Activated CD4-positive, alpha-beta memory T cell treated with anti-CD3 and anti-CD28 coated beads for 36 hours (primary cell): ENCODE data around the gene ETV1. TPM values are rescaled to one million over a fixed set of nuclear protein-coding genes. Genes with fewer than 3 reads are reported as not detected.

Experiments used
- CTCF ChIA-PET: fragments of 350-600 bp; sonication (Branson Sonifier 250); formaldehyde crosslinking; loops from one replicate; lab custom pipeline; 2021; ENCODE audit warnings: antibody characterized with exemption, inconsistent platforms; lab: Charles Lee
- POLR2A ChIA-PET: fragments of 350-600 bp; sonication (Branson Sonifier 250); formaldehyde crosslinking; loops from one replicate; lab custom pipeline; 2021; ENCODE audit warnings: antibody characterized with exemption; lab: Charles Lee
- DNase-seq: peaks from one replicate; pipeline ENCODE4 v3.0.0-alpha.2; 2020
- H3K27ac Mint-ChIP-seq: one replicate; pipeline ENCODE4 v1.8.0; 2021; ENCODE audit warnings: mixed read lengths
- H3K27me3 Mint-ChIP-seq: one replicate; pipeline ENCODE4 v1.8.0; 2021; ENCODE audit warnings: mixed read lengths
- H3K36me3 Mint-ChIP-seq: one replicate; pipeline ENCODE4 v1.8.0; 2021; ENCODE audit warnings: mixed read lengths
- H3K4me1 Mint-ChIP-seq: one replicate; pipeline ENCODE4 v1.8.0; 2021; ENCODE audit warnings: low read depth, mixed read lengths
- H3K4me3 Mint-ChIP-seq: one replicate; pipeline ENCODE4 v1.8.0; 2021; ENCODE audit warnings: mild to moderate bottlenecking, mixed read lengths
- H3K9me3 Mint-ChIP-seq: one replicate; pipeline ENCODE4 v1.8.0; 2021; ENCODE audit warnings: mixed read lengths
- intact Hi-C: fragments of 100-400 bp; cut with micrococcal nuclease; formaldehyde crosslinking; loops from one replicate; pipeline ENCODE4 v1.15.1; 2023
- total RNA-seq, 2 experiments: library from RNA; stranded (reverse); gene quantifications; one replicate each; pipeline ENCODE4 v1.2.3, GENCODE V29; 2021

The ETV1 gene
- under 1 TPM; 0.31 to 0.59 TPM for total RNA-seq

DNA sequence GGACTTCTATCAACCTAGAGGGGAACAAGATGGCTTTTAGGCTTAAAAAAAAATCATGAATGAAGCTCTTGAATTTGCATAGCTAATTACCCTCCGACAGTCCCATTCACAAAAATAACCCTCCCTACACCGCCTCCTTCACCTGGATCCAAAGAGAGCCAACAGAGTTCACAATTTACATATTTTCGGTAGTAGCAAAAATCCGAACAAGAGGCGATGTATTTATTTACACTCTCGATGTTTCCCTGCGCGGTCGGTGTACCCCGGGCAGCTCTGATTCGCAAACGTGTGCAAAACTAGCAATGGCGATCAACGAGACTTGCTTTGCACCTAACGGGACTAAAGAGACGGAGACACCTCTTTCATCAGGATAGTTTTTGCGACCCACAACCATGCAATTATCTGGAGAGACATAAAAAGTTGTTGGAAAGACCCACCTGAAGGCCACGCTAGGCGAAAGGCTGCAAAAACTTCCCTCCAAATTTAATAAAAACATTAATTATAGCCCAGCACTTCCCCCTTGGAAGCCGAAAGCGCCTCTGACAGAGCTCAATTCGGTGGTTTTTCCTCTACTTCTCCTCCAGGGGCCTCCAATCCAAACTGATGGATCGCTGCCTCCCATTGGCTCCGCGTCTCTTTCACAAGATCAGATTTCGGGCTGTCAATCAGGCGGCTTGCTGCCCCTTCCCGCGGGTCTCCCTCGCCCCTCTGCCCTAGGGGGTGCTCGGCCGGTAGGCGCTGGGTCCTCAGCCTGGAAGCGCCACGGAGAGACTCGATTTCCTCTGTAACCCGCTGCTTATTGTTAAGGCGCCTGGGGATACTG lies at the start of gene ETV1:
Gene ETV1 (minus strand): TSS at position 541 of the 823 bp plus-strand sequence. CDS start 614 bp downstream, outside the sequence.
- H3K4me1 Mint-ChIP-seq = no peaks in the 10 kb centered on the region

DNA sequence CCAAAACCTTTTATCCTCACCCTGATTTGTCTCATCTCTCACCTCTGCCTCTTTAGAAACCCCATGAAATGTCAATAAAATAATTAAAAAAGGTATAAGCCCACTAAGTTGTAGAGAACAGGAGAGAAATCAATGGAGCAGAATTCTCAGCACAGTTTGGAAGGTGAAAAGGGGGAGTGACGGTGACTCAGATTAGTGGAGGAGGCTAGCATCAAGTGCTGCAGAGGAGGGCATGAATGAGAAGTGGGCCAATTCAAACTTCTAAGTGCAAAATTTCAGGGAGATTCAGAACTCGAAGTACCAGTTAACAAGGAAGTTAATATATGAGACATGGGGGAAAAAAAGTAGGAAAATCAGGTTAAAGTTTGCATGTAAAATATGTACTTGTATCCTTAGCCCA lies 34.9 kb upstream of the ETV1 start:
- ChIA-PET POLR2A (no interaction called here), CTCF (no interaction called here)
- Mint-ChIP-seq H3K9me3 (no peaks in the 10 kb centered on the region), H3K27ac (no peak overlapping the region), H3K4me3 (no peak overlapping the region), H3K4me1 (no peaks in the 10 kb centered on the region), H3K36me3 (no peaks in the 10 kb centered on the region), H3K27me3 (no peaks in the 10 kb centered on the region)
- no peak for DNase-seq
- intact Hi-C loops = no loop called here

More for the DNA sequence above, at the start of gene ETV1:
- H3K9me3 Mint-ChIP-seq = no peaks in the 10 kb centered on the region
- H3K27me3 Mint-ChIP-seq = peaks cover 7% of the 10 kb centered on the region
- no peaks in the 10 kb centered on the region for H3K36me3 Mint-ChIP-seq
- ChIA-PET CTCF (interaction anchor here (1.2 to 2.5 kb wide), 2 partner anchors 11 to 1302 kb away, joined by 3 to 8 read pairs; partner anchors contain the start of gene ARL4A), POLR2A (no interaction called here)
- intact Hi-C loops = no loop called here
- H3K4me3 Mint-ChIP-seq = no peak within 1 kb of the TSS
- DNase-seq = no peak
- no peak within 1 kb of the TSS for H3K27ac Mint-ChIP-seq

DNA sequence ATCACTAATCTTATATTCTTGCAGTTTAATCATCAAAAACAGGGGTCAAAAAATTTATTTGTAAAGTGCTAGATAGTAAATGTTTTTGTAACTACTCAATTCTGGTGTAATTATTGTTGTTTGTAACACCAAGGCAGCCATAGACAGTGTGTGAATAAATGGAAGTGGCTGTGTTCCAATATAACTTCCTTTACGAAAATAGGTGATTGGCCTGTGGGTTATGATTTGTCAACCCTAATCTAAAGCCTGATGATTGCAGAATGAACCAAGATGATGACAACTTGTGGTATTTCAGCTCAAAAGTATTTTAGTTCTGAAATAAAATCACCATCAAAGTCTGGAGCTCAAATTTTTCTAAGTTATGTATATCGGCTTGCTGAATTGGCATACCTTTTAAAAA lies 34.4 kb upstream of the ETV1 start:
- no peaks in the 10 kb centered on the region for H3K4me1 Mint-ChIP-seq
- intact Hi-C loops = no loop called here

DNA sequence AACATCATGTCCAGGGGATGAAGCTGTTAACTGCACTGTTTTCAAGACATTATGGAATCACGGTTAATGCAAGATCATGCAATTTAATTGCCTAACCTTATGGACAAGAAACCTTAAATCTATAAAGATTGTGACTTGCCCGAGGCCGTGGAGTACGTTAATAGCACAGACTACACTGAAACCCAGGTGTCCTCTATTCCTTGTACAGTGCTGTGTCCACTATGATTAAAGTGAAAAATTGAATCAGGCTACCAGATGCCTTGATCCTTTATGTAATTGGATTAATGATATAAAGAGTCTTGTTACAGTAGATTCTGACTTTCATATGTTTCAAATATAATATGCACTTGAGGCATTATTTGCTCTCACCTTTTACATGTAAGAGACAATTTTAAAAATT lies 33.9 kb upstream of the ETV1 start:
- no peak for DNase-seq
- POLR2A ChIA-PET = no interaction called here
- no peaks in the 10 kb centered on the region for H3K27me3 Mint-ChIP-seq
- no peaks in the 10 kb centered on the region for H3K4me1 Mint-ChIP-seq
- H3K4me3 Mint-ChIP-seq = no peak overlapping the region
- no peak overlapping the region for H3K27ac Mint-ChIP-seq
- intact Hi-C loops = no loop called here
- H3K9me3 Mint-ChIP-seq = no peaks in the 10 kb centered on the region
- CTCF ChIA-PET = no interaction called here
- no peaks in the 10 kb centered on the region for H3K36me3 Mint-ChIP-seq

More for the DNA sequence above, 34.4 kb upstream of the ETV1 start:
- CTCF ChIA-PET = no interaction called here
- no peak overlapping the region for H3K4me3 Mint-ChIP-seq
- no peak overlapping the region for H3K27ac Mint-ChIP-seq
- no peaks in the 10 kb centered on the region for H3K27me3 Mint-ChIP-seq
- DNase-seq = no peak
- H3K36me3 Mint-ChIP-seq = no peaks in the 10 kb centered on the region
- POLR2A ChIA-PET = no interaction called here
- H3K9me3 Mint-ChIP-seq = no peaks in the 10 kb centered on the region

DNA sequence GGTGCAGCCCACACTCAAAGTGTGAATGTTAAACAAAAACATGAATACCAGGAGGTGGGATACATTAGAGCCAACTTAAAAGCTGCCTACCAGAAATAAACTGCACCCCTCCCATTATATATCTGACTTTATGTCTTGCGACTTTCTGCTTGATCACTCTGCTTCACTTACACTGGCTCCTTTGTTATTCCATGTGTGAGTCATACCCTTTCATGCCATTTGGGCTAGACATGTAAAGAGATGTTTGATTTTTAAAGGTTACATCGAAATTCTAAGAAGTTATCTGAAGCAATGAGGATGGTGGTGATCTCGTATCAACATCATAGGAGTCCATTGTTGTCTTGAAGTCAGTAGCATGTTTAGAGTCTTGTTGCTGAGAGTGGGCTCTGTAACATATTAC lies 31.6 kb upstream of the ETV1 start:
- no peak for DNase-seq
- Mint-ChIP-seq H3K9me3 (no peaks in the 10 kb centered on the region), H3K4me1 (no peaks in the 10 kb centered on the region), H3K27ac (no peak overlapping the region), H3K27me3 (no peaks in the 10 kb centered on the region), H3K4me3 (no peak overlapping the region), H3K36me3 (no peaks in the 10 kb centered on the region)
- ChIA-PET CTCF (interaction anchor here (0.9 kb wide), 1 partner anchor 39 kb away, joined by 4 read pairs; no protein-coding TSS in a partner anchor), POLR2A (no interaction called here)
- intact Hi-C loops = no loop called here

DNA sequence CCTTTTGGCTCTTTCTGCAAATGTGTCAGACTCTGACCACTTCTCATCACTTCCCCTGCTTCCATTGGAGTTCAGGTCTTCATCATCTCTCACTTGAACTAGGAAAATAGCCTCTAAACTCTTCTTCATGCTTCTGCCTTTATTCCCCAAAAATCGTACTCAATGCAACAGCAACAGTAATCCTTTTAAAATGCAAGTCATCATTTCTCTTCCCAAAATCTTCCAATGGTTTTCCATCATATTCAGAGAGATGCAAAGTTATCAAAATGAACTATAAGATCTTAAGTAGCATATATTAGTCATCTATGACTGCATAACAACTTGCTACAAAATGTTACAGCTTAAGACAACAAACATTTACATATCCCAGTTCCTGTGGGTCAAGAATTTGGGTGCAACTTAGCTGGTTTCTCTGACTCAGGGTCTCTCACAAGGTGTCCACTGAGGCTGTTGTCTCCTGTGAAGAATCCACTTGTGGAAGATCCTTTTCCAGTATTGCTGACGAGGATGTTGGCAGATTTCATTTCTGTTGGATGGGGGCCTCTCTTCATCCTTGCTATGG lies 31.0 kb upstream of the ETV1 start:
- no peak for DNase-seq
- Mint-ChIP-seq H3K4me3 (no peak overlapping the region), H3K27me3 (no peaks in the 10 kb centered on the region), H3K27ac (no peak overlapping the region), H3K36me3 (no peaks in the 10 kb centered on the region), H3K9me3 (no peaks in the 10 kb centered on the region), H3K4me1 (no peaks in the 10 kb centered on the region)
- ChIA-PET POLR2A (no interaction called here), CTCF (interaction anchor here (0.9 kb wide), 1 partner anchor 38 kb away, joined by 4 read pairs; no protein-coding TSS in a partner anchor)
- intact Hi-C loops = no loop called here

DNA sequence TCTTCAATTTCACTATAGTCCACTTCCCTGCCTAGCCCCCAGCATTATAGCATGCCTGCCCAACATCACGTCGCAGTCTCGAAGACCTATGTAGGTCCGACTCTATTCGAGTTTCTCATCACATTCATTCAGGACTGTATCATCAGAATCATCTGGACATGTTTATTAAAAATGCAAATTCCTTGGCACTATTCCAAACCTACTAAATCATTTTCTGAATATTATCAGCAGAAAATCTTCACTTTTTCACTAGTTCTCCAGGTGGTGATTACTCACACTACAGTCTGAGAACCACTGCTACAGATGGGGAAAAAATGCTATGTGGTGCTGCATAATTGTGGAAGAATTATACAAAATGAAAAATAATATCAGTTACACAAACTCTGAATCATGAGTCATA lies 29.3 kb upstream of the ETV1 start:
- Mint-ChIP-seq H3K4me1 (peaks cover 2% of the 10 kb centered on the region), H3K27me3 (no peaks in the 10 kb centered on the region), H3K9me3 (no peaks in the 10 kb centered on the region), H3K27ac (no peak overlapping the region), H3K4me3 (no peak overlapping the region), H3K36me3 (no peaks in the 10 kb centered on the region)
- CTCF ChIA-PET = no interaction called here
- no peak for DNase-seq
- POLR2A ChIA-PET = no interaction called here
- intact Hi-C loops = no loop called here

DNA sequence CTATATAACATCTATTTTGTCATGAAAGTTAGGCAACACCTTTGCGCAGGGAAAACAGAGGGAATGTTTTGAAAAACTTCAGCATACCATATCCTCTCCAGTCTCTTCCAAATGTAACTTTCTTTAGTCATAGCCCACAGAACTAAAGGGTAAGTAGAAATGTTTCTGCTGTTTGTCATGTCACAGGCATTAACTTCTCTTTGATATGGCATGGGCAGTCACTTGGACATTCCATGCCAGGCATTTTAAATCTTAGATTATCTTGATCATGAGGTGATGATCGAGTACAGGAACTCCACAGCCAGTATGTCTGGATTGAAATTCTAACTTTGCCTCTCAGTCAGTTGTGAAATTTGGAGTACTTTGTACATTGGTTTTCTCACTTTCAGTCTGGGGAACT lies 27.5 kb upstream of the ETV1 start:
- CTCF ChIA-PET = no interaction called here
- Mint-ChIP-seq H3K4me1 (peaks cover 2% of the 10 kb centered on the region), H3K4me3 (no peak overlapping the region), H3K27me3 (no peaks in the 10 kb centered on the region), H3K9me3 (no peaks in the 10 kb centered on the region), H3K36me3 (no peaks in the 10 kb centered on the region), H3K27ac (no peak overlapping the region)
- intact Hi-C loops = no loop called here
- POLR2A ChIA-PET = no interaction called here
- DNase-seq = no peak

DNA sequence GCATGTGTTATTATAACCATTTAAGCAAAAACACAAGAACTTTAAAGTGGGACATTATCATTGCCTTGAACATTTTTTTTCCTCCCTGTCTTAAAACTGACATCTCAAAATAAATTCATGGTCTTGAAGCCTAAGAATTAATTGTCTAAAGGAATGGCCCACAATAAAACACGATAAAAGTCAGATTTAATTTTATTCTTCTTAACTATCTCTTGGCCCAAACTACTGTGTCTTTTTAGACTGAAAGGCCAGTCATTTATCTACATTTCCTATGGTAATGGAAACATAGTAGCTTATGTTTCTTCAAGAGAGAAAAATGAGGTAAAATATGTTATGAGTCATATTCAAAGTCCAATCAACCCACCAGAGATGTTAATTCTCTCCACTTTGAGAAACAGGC lies 24.4 kb upstream of the ETV1 start:
- POLR2A ChIA-PET = no interaction called here
- Mint-ChIP-seq H3K4me1 (peaks cover 2% of the 10 kb centered on the region), H3K27me3 (no peaks in the 10 kb centered on the region), H3K36me3 (no peaks in the 10 kb centered on the region), H3K9me3 (no peaks in the 10 kb centered on the region), H3K27ac (no peak overlapping the region), H3K4me3 (no peak overlapping the region)
- CTCF ChIA-PET = no interaction called here
- DNase-seq = no peak
- intact Hi-C loops = no loop called here

DNA sequence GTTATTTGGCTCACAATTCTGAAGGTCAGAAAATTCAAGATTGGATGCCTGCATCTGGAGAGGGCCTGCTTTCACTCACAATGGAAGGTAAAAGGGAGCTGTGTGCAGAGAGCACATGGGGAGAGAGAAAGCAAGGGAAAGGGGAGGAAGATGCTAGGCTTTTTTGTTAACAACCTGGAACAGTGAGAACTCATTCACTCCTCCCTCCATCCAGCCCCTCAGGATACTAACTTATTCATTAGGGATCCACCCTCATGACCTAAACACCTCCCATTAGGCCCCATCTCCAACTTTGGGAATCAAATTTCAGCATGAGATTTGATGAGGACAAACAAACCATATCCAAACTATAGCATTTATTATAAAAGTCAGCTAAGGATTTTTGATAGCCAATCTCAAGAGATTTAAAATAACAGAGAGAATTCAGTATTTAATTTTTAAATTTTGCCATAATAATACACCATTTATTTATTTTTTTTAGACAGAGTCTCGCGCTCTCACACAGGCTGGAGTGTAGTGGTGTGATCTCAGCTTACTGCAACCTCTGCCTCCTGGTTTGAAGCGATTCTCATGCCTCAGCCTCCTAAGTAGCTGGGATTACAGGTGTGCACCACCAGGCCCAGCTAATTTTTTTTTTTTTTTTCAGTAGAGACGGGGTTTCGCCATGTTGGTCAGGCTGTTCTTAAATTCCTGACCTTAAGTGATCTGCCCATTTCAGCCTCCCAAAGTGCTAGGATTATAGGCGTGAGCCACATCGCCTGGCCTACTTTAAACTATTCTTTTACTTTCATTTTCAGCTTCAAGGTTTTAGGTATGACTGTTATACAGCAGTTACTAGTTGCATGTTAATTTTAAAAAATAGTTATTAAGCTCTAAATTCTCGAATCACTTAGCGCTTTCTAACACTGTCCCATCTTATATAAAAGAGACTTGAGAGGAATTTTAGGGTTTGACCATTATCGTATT lies 20.3 kb upstream of the ETV1 start:
- no peak for DNase-seq
- peaks cover 1% of the 10 kb centered on the region for H3K27me3 Mint-ChIP-seq
- H3K4me3 Mint-ChIP-seq = no peak overlapping the region
- ChIA-PET POLR2A (no interaction called here), CTCF (no interaction called here)
- H3K36me3 Mint-ChIP-seq = no peaks in the 10 kb centered on the region
- H3K27ac Mint-ChIP-seq = no peak overlapping the region
- H3K9me3 Mint-ChIP-seq = no peaks in the 10 kb centered on the region
- intact Hi-C loops = no loop called here
- H3K4me1 Mint-ChIP-seq = peaks cover 2% of the 10 kb centered on the region

DNA sequence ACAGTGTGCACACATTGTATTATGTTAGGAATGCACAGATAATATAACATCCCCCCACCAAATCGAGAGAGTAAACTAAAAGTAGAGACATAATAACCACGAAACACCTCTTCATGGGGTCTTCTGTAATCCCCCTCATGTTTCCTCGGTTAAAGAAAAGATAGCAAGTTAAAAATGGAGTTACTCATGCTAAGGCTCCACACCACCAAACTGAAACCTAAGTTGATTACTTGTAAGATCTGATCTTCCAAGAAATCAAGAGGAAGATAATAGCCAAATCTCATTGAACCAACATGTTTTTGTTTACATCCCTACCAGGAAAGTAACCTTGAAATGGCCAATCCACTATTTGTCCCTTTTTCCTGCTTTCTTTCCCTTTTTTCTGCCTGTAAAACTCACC lies 11.7 kb upstream of the ETV1 start:
- DNase-seq = no peak
- POLR2A ChIA-PET = no interaction called here
- Mint-ChIP-seq H3K4me3 (no peak overlapping the region), H3K27ac (no peak overlapping the region), H3K27me3 (peaks cover 1% of the 10 kb centered on the region), H3K9me3 (no peaks in the 10 kb centered on the region), H3K4me1 (no peaks in the 10 kb centered on the region), H3K36me3 (no peaks in the 10 kb centered on the region)
- CTCF ChIA-PET = interaction anchor here (2.0 kb wide), 1 partner anchor 12 kb away, joined by 8 read pairs; the partner anchor contains the start of gene ETV1
- intact Hi-C loops = no loop called here

DNA sequence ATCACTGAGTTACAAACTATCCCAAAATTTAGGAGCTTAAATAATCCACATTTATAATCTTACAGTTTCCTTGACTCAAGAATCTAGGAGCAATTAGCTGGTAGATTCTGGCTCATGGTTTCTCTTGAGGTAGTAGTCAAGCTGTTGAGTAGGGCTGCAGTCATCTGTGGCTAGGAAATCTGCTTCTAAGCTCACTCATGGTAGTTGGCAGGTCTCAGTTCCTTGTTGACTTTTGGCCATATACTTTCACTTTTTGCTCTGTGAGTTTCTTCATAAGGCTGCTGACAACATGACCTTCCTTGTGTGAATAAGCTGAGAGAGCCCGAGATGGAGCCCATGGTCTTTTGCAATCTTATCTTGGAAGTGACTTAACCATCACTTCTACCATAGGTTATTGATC lies 10.8 kb upstream of the ETV1 start:
- no peaks in the 10 kb centered on the region for H3K9me3 Mint-ChIP-seq
- POLR2A ChIA-PET = no interaction called here
- H3K27ac Mint-ChIP-seq = no peak overlapping the region
- CTCF ChIA-PET = interaction anchor here (2.0 kb wide), 1 partner anchor 11 kb away, joined by 8 read pairs; the partner anchor contains the start of gene ETV1
- DNase-seq = no peak
- H3K27me3 Mint-ChIP-seq = peaks cover under 1% of the 10 kb centered on the region
- no peak overlapping the region for H3K4me3 Mint-ChIP-seq
- intact Hi-C loops = no loop called here
- no peaks in the 10 kb centered on the region for H3K36me3 Mint-ChIP-seq
- H3K4me1 Mint-ChIP-seq = no peaks in the 10 kb centered on the region
